Type B pancreatic cell (in vitro differentiated cells): ENCODE results near the gene ABHD17B. TPM values are rescaled to one million over a fixed set of nuclear protein-coding genes. Genes with fewer than 3 reads are reported as not detected.

ENCODE experiments used
- DNase-seq: peaks from one replicate; pipeline ENCODE4 v3.0.0; 2021; ENCODE audit warnings: mixed read lengths; ENCODE audit not compliant: unreplicated experiment; ENCODE audit errors: extremely low spot score
- H3K27ac Mint-ChIP-seq: 2 replicates; pipeline ENCODE4 v1.8.0; 2021; ENCODE audit warnings: mild to moderate bottlenecking, mixed read lengths
- H3K27me3 Mint-ChIP-seq: 2 replicates; pipeline ENCODE4 v1.8.0; 2021; ENCODE audit warnings: mixed read lengths
- H3K36me3 Mint-ChIP-seq: 2 replicates; pipeline ENCODE4 v1.8.0; 2021; ENCODE audit warnings: mixed read lengths
- H3K4me1 Mint-ChIP-seq: one replicate; pipeline ENCODE4 v1.8.0; 2021; ENCODE audit warnings: mixed read lengths; ENCODE audit not compliant: unreplicated experiment
- H3K4me3 Mint-ChIP-seq: 2 replicates; pipeline ENCODE4 v1.8.0; 2021; ENCODE audit warnings: mild to moderate bottlenecking, mixed read lengths
- H3K9me3 Mint-ChIP-seq: 2 replicates; pipeline ENCODE4 v1.8.0; 2021; ENCODE audit warnings: mixed read lengths
- CTCF ChIP-seq: fragments of 200-600 bp; sonication (generic); conservative IDR thresholded peaks from 2 replicates; pipeline ENCODE4 v1.5.0; 2021; ENCODE audit warnings: antibody characterized with exemption, mild to moderate bottlenecking
- total RNA-seq: library from RNA; stranded (reverse); gene quantifications from 2 replicates; pipeline ENCODE4 v1.2.1, GENCODE V29; 2021; ENCODE audit warnings: low replicate concordance

ABHD17B gene
- total RNA-seq, 1 donor from 2014 or later = 35.7 TPM

DNA sequence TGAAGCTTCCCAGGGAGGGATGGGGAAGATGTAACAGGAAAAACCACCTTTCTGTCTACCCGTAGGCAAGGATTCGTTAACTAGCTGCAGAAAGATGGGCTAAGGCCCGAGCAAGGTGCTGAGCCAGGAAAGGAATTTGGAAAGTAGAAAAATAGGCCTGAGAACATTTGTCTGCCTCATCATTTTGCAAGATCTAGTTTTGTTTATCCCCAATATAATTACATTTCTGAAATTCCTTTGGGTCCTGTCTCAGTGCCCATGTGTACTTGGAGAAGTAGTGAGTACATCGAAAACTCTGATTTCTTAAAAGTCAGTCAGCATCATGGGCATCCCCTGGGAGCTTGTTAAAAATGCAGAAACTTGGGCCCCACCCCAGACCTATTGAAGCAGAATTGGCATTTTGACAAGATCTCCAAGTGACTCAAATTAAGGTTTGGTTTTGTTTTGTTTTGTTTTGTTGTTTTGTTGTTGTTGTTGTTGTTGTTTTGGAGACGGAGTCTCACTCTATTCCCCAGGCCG lies 90.5 kb downstream of the ABHD17B start:
- no peaks in the 10 kb centered on the region for H3K36me3 Mint-ChIP-seq
- H3K4me3 Mint-ChIP-seq = no peak overlapping the region
- no peaks in the 10 kb centered on the region for H3K9me3 Mint-ChIP-seq
- H3K27ac Mint-ChIP-seq = no peak overlapping the region
- DNase-seq = no peak
- no peak for TF ChIP-seq CTCF
- H3K4me1 Mint-ChIP-seq = peaks cover 4% of the 10 kb centered on the region
- peaks cover 10% of the 10 kb centered on the region for H3K27me3 Mint-ChIP-seq

DNA sequence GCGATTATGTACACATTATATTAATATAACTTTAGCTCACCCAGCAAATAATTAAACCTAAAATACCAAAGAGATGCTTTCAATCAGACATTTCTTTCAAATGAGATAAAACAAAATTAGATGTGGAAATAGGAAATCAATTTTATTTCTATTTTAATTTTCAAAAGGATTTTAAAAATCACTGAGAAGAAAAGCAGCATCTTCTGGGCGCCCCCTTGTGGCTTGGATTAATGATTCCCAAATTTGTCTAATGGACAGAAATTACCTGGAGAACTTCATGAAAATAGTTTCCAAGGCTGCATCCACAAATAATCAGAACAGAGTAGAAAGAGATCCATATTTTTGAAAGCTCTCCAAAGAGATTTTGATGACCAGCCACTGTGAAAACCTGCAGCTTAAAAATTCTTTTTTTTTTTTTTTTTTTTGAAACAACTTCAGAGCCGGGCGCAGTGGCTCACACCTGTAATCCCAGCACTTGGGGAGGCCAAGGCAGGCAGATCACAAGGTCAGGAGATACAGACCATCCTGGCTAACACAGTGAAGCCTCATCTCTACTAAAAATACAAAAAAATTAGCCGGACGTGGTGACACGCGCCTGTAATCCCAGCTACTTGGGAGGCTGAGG lies 91.8 kb downstream of the ABHD17B start:
- Mint-ChIP-seq H3K9me3 (no peaks in the 10 kb centered on the region), H3K4me1 (peaks cover 4% of the 10 kb centered on the region), H3K27ac (no peak overlapping the region), H3K4me3 (no peak overlapping the region), H3K36me3 (no peaks in the 10 kb centered on the region), H3K27me3 (peaks cover 6% of the 10 kb centered on the region)
- peak; percentile 91 for TF ChIP-seq CTCF
- DNase-seq = no peak

GRCh38 chr9:71816916-71817451 lies 94.0 kb downstream of the ABHD17B start:
- DNase-seq = no peak

More at GRCh38 chr9:71816916-71817451, 94.0 kb downstream of the ABHD17B start:
- Mint-ChIP-seq H3K27ac (no peak overlapping the region), H3K4me3 (no peak overlapping the region), H3K27me3 (no peaks in the 10 kb centered on the region), H3K36me3 (no peaks in the 10 kb centered on the region), H3K9me3 (no peaks in the 10 kb centered on the region), H3K4me1 (no peaks in the 10 kb centered on the region)
- TF ChIP-seq CTCF = no peak

Other genes starting within 250 kb of the ABHD17B start
- 58.1 and 97.7 TPM in 2 replicates for gene CEMIP2, start 142.7 kb downstream of the ABHD17B start, total RNA-seq
- 11.4 and 17.9 TPM in 2 replicates for gene C9orf85, start 446 bp upstream of the ABHD17B start, total RNA-seq
- not detected in 2 replicates for gene C9orf57, start 149.4 kb upstream of the ABHD17B start, total RNA-seq
- gene GDA, start 238.2 kb upstream of the ABHD17B start, total RNA-seq = 8.0 and 13.4 TPM in 2 replicates